NT2/D1 (cell line): ENCODE data around the gene TMX4.

ENCODE experiments used
- SUZ12 ChIP-seq: IDR thresholded peaks from 2 replicates; pipeline ENCODE4 v1.6.1; 2011; ENCODE audit not compliant: insufficient read length, insufficient read depth; ENCODE audit errors: extremely low read depth
- YY1 ChIP-seq: IDR thresholded peaks from 2 replicates; pipeline ENCODE4 v1.6.1; 2011; ENCODE audit not compliant: insufficient read length, insufficient read depth
- ZNF274 ChIP-seq: IDR thresholded peaks from 2 replicates; pipeline ENCODE4 v1.6.1; 2011; ENCODE audit warnings: mild to moderate bottlenecking, low read depth, low read length

- TF ChIP-seq YY1 (no peak), SUZ12 (no peak), ZNF274 (no peak)
These were observed 26.3 kb downstream of the TMX4 start for GRCh38 chr20:7993238-7993637.
